ENCODE measurements around the gene PRAMEF15. TPM values are rescaled to one million over a fixed set of nuclear protein-coding genes. Genes with fewer than 3 reads are reported as not detected.
"Not testable (repeated sequence)": the region's sequence is repeated elsewhere in the genome, so short reads cannot be mapped to it uniquely, and the experiment has no call there.

The PRAMEF15 gene
- total RNA-seq: not detected in 2 replicates

DNA sequence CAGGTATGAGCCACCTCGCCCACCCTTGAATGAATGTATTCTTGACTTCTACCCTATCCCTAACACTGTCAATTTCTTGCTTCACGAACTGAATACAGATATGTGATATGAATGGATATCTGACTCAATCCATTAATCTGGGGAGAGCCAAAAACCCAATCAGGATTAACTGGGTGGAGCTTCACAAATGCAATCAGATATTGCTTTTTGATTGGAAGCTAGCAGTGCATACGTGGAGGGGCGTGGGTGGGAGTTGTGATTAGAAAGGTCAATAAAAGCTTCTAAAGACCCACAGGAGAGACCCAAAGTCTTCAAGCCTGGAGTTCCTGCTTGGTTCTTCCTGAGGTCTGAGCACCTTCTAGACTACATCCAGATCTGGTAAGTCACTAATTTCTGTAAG, at the start of gene PRAMEF15:
TSS of gene PRAMEF15 (plus strand) at position 301 of the 400 bp plus-strand sequence. CDS start 2,827 bp downstream, outside the sequence.
- H2AFZ ChIP-seq (ENCODE audit: low read length); H3K79me2 ChIP-seq (ENCODE audit: insufficient read depth, low read length); H3K27ac ChIP-seq (ENCODE audit: low read depth, low read length); DNase-seq (ENCODE audit: insufficient read length, low spot score, missing footprints); H3K4me2 ChIP-seq (ENCODE audit: insufficient read depth, low read length); H4K20me1 ChIP-seq (ENCODE audit: insufficient read depth, low read length); H3K36me3 ChIP-seq (ENCODE audit: insufficient read depth, low read length); H3K9me3 ChIP-seq (ENCODE audit: low read depth, low read length); H3K27me3 ChIP-seq (ENCODE audit: insufficient read depth, low read length); H3K4me1 ChIP-seq (ENCODE audit: insufficient read depth, low read length); H3K4me3 ChIP-seq (ENCODE audit: insufficient read depth, low read length): not testable (repeated sequence)

DNA sequence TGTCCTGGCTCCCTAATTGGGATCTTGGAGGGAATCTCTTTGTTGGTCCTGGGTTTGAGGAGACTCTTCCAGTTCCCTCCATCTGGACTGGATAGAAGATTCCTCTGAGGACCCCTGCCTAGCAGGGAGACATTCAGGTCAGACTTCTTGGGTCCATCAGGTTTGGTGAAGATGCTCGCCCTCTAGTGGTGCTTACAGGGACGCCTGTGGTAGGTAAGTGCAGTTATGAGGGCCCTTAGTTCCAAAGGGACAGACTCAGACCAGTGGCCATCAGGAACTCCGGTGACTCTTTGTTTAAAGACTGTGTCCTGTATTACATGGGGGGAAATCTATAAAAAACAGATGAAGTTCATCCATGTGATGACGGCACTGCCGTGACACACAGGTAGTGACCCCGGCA, 38.4 kb upstream of the PRAMEF15 start:
- not testable (repeated sequence) for H2AFZ ChIP-seq (ENCODE audit: low read length); H3K4me3 ChIP-seq (ENCODE audit: insufficient read depth, low read length); H3K4me2 ChIP-seq (ENCODE audit: insufficient read depth, low read length); H3K27ac ChIP-seq (ENCODE audit: low read depth, low read length); H3K36me3 ChIP-seq (ENCODE audit: insufficient read depth, low read length); H3K79me2 ChIP-seq (ENCODE audit: insufficient read depth, low read length); H3K9me3 ChIP-seq (ENCODE audit: low read depth, low read length); DNase-seq (ENCODE audit: insufficient read length, low spot score, missing footprints); H3K27me3 ChIP-seq (ENCODE audit: insufficient read depth, low read length); H4K20me1 ChIP-seq (ENCODE audit: insufficient read depth, low read length); H3K4me1 ChIP-seq (ENCODE audit: insufficient read depth, low read length)

DNA sequence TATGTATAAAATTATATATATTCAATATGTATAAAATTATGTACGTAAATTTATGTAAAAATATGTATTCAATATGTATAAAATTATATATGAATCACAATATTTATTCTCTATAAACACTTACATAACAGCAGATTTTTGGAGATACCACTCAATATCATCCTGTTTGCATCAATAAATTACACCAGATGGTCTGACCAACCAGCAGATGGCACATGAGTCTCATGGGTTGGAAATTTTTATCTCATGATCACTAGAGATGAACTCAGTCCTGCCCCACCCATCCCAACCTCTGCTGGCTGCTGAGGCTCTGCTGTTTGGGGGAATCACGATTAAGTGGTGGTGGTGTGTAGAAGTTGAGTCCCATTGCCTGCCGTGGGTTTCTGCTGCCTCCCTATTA, 35.8 kb upstream of the PRAMEF15 start:
- not testable (repeated sequence) for H3K27ac ChIP-seq (ENCODE audit: low read depth, low read length); H3K36me3 ChIP-seq (ENCODE audit: insufficient read depth, low read length); DNase-seq (ENCODE audit: insufficient read length, low spot score, missing footprints); H3K4me3 ChIP-seq (ENCODE audit: insufficient read depth, low read length); H3K9me3 ChIP-seq (ENCODE audit: low read depth, low read length); H3K27me3 ChIP-seq (ENCODE audit: insufficient read depth, low read length); H3K4me2 ChIP-seq (ENCODE audit: insufficient read depth, low read length); H3K4me1 ChIP-seq (ENCODE audit: insufficient read depth, low read length); H4K20me1 ChIP-seq (ENCODE audit: insufficient read depth, low read length); H3K79me2 ChIP-seq (ENCODE audit: insufficient read depth, low read length); H2AFZ ChIP-seq (ENCODE audit: low read length)

DNA sequence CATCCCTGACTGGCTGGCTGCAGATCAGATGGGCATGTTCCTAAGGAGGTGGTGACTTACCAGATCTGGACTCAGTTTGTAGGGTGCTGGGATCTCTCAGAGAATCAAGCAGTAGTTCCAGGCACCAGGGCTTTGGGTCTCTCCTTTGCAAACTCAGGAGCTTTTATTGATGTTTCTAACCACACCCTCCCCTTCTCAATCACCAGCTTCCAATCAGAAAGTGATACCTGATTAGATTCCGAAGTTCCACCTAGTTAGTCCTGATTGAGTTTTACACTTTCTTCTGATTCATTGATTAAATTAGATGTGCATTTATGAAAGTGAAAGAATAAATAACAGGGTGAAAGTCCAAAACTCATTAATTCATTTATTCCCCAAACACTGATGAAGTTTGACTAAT, 30.3 kb upstream of the PRAMEF15 start, which contains the start of gene PRAMEF8:
TSS of gene PRAMEF8 (minus strand) at position 101 of the 400 bp plus-strand sequence. CDS start 1,046 bp downstream, outside the sequence.
- not testable (repeated sequence) for H3K4me2 ChIP-seq (ENCODE audit: insufficient read depth, low read length); DNase-seq (ENCODE audit: insufficient read length, low spot score, missing footprints); H2AFZ ChIP-seq (ENCODE audit: low read length); H3K27me3 ChIP-seq (ENCODE audit: insufficient read depth, low read length); H3K4me1 ChIP-seq (ENCODE audit: insufficient read depth, low read length); H3K27ac ChIP-seq (ENCODE audit: low read depth, low read length); H3K36me3 ChIP-seq (ENCODE audit: insufficient read depth, low read length); H4K20me1 ChIP-seq (ENCODE audit: insufficient read depth, low read length); H3K4me3 ChIP-seq (ENCODE audit: insufficient read depth, low read length); H3K9me3 ChIP-seq (ENCODE audit: low read depth, low read length); H3K79me2 ChIP-seq (ENCODE audit: insufficient read depth, low read length)

DNA sequence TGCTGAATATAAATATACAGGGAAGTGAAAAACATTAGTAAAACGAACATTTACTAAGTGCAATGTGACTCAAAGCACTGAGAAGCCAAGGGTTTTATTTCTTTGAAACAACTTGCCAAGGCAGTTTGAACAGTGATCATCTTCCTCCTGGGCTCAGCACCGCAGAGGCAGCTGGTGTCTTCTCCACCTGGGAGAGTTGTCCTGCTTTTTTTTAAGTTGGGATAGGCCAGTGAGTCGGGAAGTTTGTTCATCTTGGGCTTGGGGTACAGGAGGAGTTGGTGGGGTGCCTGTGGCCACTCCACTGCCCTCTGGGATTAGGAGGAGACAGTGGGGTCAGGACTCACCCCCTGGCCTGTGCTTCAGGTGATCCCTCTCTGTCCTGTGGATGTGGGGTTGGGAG, 26.4 kb upstream of the PRAMEF15 start:
- not testable (repeated sequence) for H3K27me3 ChIP-seq (ENCODE audit: insufficient read depth, low read length); H2AFZ ChIP-seq (ENCODE audit: low read length); H4K20me1 ChIP-seq (ENCODE audit: insufficient read depth, low read length); DNase-seq (ENCODE audit: insufficient read length, low spot score, missing footprints); H3K79me2 ChIP-seq (ENCODE audit: insufficient read depth, low read length); H3K27ac ChIP-seq (ENCODE audit: low read depth, low read length); H3K4me2 ChIP-seq (ENCODE audit: insufficient read depth, low read length); H3K36me3 ChIP-seq (ENCODE audit: insufficient read depth, low read length); H3K4me3 ChIP-seq (ENCODE audit: insufficient read depth, low read length); H3K4me1 ChIP-seq (ENCODE audit: insufficient read depth, low read length); H3K9me3 ChIP-seq (ENCODE audit: low read depth, low read length)

DNA sequence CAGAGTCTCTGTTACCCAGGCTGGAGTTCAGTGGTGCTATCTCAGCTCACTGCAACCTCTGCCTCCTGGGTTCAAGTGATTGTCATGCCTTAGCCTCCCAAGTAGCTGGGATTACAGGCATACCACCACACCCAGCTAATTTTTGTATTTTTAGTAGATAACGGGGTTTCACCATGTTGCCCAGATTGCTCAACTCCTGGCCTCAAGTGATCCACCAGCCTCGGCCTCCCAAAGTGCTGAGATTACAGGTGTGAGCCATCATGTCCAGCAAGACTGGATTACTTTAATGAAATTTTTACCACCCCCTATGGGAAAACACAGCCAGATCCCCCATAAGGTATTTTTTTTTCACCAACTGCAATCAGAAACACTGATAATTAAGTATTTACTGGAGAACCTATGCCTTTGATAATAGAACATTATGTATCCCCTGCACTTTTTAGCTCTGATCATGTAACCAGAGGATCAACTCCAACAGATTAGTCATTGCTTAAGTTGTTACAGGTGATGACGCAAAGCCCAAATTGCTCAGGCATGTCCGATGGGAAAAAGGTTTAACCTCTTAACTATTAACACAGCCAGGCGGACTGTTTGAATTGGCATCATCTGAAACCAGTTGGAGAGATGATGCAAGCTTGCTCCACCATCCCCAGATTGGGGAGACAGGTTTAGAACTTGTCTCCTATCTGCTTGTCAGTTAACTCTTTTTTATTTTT, 18.0 kb upstream of the PRAMEF15 start:
- H3K4me1 ChIP-seq (ENCODE audit: insufficient read depth, low read length); H3K27me3 ChIP-seq (ENCODE audit: insufficient read depth, low read length); H3K36me3 ChIP-seq (ENCODE audit: insufficient read depth, low read length); H3K79me2 ChIP-seq (ENCODE audit: insufficient read depth, low read length); H3K9me3 ChIP-seq (ENCODE audit: low read depth, low read length); DNase-seq (ENCODE audit: insufficient read length, low spot score, missing footprints); H3K27ac ChIP-seq (ENCODE audit: low read depth, low read length); H2AFZ ChIP-seq (ENCODE audit: low read length); H4K20me1 ChIP-seq (ENCODE audit: insufficient read depth, low read length); H3K4me2 ChIP-seq (ENCODE audit: insufficient read depth, low read length); H3K4me3 ChIP-seq (ENCODE audit: insufficient read depth, low read length): not testable (repeated sequence)

DNA sequence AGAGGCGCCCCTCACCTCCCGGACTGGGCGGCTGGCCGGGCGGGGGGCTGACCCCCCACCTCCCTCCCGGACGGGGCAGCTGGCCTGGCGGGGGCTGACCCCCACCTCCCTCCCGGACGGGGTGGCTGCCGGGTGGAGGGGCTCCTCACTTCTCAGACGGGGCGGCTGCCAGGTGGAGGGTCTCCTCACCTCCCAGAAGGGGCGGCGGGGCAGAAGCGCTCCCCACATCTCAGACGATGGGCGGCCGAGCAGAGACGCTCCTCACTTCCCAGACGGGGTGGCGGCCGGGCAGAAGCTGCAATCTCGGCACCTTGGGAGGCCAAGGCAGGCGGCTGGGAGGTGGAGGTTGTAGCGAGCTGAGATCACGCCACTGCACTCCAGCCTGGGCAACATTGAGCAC, 16.7 kb upstream of the PRAMEF15 start:
- not testable (repeated sequence) for H2AFZ ChIP-seq (ENCODE audit: low read length); H4K20me1 ChIP-seq (ENCODE audit: insufficient read depth, low read length); H3K9me3 ChIP-seq (ENCODE audit: low read depth, low read length); H3K36me3 ChIP-seq (ENCODE audit: insufficient read depth, low read length); DNase-seq (ENCODE audit: insufficient read length, low spot score, missing footprints); H3K4me1 ChIP-seq (ENCODE audit: insufficient read depth, low read length); H3K79me2 ChIP-seq (ENCODE audit: insufficient read depth, low read length); H3K4me2 ChIP-seq (ENCODE audit: insufficient read depth, low read length); H3K27ac ChIP-seq (ENCODE audit: low read depth, low read length); H3K27me3 ChIP-seq (ENCODE audit: insufficient read depth, low read length); H3K4me3 ChIP-seq (ENCODE audit: insufficient read depth, low read length)

DNA sequence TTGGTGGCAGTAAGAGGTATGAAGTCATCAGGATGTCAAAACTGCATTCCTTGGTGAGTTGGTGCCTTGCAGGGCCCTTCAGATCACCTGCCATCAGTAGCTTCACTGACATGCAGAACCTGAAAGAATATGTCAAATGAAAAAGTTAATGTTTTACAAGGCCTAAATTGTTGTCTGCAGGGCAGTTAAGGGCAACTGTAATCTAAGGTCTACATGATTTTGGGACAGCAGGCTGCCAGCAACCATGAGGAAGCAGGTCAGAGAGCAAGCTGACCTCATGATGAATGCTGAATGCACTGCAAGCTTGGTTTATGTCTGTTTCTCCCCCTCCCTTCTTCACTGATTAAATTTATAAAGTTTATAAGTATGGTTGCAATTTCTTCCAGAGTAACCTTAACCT, 13.2 kb upstream of the PRAMEF15 start:
- H2AFZ ChIP-seq (ENCODE audit: low read length); H3K4me1 ChIP-seq (ENCODE audit: insufficient read depth, low read length); H3K4me3 ChIP-seq (ENCODE audit: insufficient read depth, low read length); H4K20me1 ChIP-seq (ENCODE audit: insufficient read depth, low read length); DNase-seq (ENCODE audit: insufficient read length, low spot score, missing footprints); H3K9me3 ChIP-seq (ENCODE audit: low read depth, low read length); H3K79me2 ChIP-seq (ENCODE audit: insufficient read depth, low read length); H3K27me3 ChIP-seq (ENCODE audit: insufficient read depth, low read length); H3K27ac ChIP-seq (ENCODE audit: low read depth, low read length); H3K4me2 ChIP-seq (ENCODE audit: insufficient read depth, low read length); H3K36me3 ChIP-seq (ENCODE audit: insufficient read depth, low read length): not testable (repeated sequence)

DNA sequence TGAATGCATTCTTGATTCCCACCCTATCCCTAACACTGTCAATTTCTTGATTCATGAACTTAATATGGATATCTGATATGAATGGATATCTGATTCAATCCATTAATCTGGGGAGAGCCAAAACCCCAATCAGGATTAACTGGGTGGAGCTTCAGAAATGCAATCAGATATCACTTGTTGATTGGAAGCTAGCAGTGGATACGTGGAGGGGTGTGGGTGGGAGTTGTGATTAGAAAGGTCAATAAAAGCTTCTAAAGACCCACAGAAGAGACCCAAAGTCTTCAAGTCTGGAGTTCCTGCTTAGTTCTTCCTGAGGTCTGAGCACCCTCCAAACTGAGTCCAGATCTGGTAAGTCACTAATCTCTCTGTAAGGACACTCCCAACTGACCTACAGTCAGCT, 12.1 kb upstream of the PRAMEF15 start, which contains the start of gene PRAMEF33:
TSS of gene PRAMEF33 (plus strand) at position 301 of the 400 bp plus-strand sequence. CDS start 2,416 bp downstream, outside the sequence.
- not testable (repeated sequence) for H3K36me3 ChIP-seq (ENCODE audit: insufficient read depth, low read length); H2AFZ ChIP-seq (ENCODE audit: low read length); H4K20me1 ChIP-seq (ENCODE audit: insufficient read depth, low read length); H3K9me3 ChIP-seq (ENCODE audit: low read depth, low read length); H3K4me3 ChIP-seq (ENCODE audit: insufficient read depth, low read length); H3K27ac ChIP-seq (ENCODE audit: low read depth, low read length); H3K79me2 ChIP-seq (ENCODE audit: insufficient read depth, low read length); H3K4me2 ChIP-seq (ENCODE audit: insufficient read depth, low read length); H3K4me1 ChIP-seq (ENCODE audit: insufficient read depth, low read length); DNase-seq (ENCODE audit: insufficient read length, low spot score, missing footprints); H3K27me3 ChIP-seq (ENCODE audit: insufficient read depth, low read length)

All from osteoblast (primary cell).